Measurements from ENCODE around the gene DMD.

Gene DMD

DNA sequence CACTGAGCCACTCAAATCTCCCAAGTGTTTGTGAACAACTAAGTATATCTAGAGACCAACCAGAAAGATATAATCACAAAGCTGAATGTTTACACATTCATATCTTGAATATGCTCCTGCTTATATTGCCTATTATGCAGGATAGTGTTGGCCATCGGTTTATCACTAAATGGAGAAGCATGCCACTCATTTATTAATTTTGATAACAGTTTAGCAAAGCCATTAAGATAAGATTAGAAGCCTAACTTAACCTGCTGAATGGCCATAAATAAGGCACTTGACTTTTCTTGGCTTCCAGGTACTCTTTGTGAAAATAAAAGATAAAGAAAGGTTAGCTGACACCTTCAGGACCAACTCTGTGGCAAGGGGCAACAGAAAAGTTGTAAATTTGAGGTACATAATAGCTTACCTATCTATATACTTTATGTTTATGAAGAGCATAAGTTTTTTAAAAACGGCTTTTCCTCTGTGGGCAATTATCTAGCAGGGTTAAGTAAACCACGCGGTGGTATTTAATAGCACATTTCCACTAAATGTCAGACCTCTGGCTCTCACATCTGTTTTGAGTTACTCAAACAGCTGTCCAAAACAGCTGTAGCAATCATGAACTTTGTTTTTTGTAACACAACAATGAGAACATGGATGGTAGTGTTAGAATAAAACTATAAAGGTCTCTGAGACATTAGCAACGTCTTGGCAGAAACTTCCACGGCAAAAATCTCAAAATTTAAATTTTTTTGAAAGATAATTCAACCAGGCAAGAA lies 2080.7 kb downstream of the DMD start:
- no peak for DNase-seq

DNA sequence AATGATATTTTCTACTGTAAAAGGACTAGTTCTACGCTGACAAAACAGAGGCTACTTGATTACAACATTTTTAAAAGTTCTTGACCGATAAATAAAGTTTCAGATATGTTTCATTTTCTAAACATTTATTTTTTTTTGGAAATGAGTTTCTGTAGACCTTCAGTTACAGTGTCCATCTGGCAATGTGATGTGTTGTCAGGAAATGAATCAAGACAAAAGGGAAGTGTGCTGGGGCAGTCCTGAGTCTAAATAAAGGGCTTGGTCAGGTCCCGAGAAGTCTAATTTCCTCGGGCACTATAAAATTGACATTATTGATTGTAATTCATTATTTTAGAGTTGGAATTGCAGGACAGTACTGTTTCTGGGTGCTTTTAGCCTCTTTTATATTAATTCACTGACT lies 2082.5 kb downstream of the DMD start:
- no peak for DNase-seq

DNA sequence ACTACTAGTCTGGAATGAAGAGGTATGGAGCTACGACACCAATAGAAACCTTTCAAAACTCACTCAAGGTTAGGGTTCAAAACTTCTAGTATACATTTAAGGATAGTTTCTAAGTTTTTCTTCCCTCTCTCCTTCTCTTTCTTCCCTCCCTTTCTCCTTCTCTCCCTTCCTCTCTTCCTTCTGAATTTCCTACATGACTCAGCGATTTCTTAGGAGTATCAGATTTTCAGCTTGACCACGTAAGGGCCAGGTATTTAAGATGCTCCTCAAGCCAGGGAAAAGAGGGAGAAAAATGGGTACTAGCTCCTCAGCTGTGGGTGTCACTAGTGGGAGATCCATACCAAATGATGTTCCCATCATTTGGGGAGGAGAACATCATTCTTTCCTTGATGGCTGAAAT lies 2083.6 kb downstream of the DMD start:
- DNase-seq = no peak

DNA sequence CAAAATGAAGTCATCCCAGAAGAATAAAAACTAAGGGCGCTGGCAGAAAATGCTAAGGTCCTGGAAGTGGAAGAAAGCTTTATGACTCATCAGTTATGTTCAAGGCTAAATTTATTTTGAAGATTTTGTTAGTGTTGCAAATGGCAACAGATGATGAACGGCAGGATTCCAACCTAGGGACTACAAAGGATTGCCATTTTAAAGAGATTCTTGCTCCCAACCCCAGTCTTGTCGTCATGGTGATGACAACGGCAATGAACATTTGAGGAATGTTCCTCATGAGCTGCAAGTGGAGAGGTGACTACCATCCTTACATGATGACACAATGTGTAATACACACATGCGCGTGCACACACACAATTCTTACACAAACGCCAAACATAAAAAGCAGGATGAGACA lies 2085.1 kb downstream of the DMD start:
- no peak for DNase-seq

DNA sequence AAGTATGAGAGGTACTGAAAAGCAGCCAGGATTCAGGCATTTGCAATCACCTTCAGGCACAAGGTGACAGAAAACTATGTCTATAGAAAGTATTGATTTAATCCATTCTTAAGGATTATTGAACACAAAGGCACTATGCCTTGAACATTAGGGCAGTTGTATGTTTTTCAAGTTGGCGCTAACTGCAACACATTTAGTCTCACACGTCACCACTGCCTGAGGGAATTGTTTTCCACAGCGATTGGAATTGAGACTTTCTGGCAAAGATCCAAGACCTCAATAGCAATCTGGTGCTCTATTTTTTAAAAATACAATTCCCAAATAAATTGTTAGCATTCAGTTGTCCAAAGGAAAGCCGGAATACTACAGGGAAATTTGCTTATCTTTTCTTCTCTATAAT lies 2086.8 kb downstream of the DMD start:
- no peak for DNase-seq

DNA sequence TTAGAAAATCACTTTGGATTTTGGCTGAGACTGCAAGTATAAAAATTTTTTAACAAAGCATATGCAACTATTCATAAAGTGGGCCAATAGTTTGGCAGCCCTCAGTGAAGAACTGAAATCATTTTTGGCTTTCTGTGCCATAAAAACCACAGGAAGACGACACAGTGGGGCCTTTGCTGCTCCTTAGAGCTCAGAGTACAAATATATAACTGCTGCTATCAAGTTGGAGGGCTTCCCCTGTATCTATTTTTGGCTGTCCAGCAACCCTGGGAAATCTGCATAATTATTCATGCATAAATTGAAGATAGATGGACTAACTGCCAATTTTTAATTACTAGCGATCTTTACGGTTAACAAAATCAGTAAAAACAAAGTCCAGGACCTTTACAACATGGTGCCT lies 2088.0 kb downstream of the DMD start:
- no peak for DNase-seq

DNA sequence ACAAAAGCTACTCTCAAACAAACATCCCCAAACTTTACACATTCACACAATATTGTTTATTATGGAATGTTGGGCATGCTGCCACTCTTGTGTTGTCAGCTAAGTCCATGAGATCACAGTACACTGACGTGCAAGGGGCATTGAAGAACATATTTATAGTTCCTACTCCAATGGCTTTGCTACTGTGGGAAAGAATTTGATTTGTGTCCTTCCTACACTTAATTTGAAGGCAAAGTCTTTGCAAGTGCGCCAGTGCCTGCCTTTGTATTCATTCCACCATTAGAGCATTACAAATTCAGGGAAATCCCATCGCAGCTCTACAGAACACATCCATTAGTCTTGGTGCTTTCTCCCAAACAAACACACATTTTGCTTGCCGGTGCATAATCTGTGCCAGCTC lies 2094.1 kb downstream of the DMD start:
- no peak for DNase-seq

DNA sequence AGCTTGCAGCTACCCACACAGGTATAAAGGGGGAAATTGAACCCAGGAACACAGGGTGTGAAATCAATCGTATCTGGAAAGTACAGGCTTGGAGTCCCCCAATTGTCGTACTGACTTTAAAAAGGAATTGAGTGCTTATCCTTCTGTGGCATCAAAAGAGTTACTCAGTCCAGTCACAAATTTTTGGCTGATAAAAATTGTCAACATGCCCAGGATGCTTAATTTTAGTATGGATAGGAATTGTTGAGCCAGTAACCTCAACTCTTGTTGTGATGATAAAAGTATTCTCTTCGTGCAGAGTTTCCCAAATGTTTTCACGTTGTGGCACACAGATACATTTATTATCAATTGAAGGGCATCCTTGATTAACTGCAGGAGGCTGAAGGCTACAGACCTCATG lies 2096.0 kb downstream of the DMD start:
- DNase-seq = no peak

DNA sequence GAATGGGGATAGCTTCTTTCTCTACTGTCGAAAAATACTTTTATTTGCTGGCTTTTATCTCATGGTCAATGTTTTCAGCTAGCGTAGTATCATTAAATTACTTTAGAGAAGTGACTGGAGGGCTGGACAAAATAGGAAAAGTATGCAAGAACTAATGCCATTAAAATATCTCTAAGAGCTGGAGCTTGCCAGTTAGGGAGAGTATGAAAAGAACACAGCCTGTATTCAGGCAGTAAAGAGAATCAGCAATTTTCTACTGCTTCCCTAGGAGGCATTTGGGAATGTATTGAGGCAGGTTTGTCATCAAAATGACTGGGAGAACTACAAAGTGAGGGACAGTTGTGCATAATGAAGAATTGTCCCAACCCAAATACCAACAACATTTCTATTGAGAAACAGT lies 2096.5 kb downstream of the DMD start:
- no peak for DNase-seq

DNA sequence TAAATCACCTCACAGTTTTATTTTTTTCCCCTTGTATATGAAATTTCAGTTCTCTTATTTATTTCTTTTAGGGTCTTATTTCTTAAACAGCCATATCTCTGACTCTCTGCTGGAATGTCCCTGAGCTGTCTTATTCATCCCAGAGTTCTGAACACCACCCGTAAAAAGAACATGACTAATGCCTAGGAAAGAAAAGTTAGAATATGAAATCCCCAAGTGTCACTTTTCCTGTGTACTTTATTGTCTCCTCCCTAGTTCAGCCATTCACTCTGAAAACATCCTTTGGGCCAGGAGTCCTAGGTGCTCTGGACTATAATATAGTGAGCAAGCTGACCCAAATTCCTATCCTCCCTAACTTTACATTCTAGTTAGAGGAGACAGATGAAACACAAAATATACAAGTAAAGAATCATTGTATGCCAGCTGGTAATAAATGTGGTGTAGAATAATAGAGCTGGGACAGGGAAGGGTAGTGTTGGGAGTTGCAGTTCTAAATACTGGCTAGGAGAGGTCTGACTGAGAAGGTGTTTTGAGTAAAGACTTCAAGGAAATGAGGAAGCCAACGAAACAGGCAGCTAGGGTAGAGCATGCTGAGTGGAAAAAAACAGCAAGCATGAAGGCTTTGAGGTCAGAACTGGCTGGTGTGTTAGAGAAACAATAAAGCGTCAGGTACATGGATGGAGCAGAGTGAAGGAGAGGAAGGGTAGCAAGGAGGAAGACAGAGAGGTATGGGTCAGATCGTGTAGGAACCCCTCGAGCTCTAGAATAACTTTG lies 2098.9 kb downstream of the DMD start:
- peak in 1 of 2 donors; percentile 29 for DNase-seq

DNA sequence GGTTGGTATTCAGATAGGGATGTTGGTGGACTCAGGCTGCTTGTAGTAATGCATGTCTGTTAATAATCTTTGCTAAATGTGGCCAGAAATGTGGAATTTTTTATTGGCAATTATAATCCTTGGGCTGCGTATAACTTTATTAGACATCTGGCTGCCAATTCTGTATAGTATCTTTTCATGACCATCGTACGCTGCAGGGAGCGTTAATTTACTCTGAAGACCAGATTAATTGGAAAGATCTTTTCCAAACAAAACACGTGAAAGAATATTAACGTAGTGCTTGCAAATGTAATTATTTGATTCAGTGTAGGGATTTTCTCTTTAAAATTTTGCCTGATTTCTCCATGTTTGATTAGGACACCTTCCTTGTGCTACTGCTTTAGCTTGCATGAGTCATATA lies 2100.7 kb downstream of the DMD start:
- no peak for DNase-seq

DNA sequence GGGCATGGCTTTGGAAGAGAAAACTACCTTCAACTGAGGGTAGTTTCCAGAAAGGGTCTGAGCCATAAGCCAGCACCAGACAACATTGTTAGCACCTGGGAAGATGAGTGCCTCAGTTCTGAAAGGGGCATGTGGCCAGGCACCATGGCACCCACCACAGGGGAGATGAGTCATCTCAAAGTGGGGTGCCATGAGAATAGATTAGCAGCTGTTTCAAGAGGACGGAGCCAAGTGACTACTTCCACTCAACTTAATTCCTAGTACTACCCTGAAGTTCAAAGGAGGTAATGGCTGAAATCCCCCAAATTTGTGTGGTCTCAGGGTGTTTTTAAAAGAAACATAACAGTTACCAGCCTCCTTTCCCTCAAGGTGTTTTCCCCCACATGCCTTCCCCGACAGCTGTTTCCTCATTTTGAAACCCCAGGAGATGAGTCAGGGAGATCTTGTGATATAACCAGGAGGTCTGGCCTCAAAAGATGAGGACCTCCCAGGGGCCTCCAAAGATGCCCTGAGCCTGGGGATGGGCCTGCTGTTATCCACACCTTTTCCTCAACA lies 2111.7 kb downstream of the DMD start:
- peak in 1 of 2 donors; percentile 91 for DNase-seq

DNA sequence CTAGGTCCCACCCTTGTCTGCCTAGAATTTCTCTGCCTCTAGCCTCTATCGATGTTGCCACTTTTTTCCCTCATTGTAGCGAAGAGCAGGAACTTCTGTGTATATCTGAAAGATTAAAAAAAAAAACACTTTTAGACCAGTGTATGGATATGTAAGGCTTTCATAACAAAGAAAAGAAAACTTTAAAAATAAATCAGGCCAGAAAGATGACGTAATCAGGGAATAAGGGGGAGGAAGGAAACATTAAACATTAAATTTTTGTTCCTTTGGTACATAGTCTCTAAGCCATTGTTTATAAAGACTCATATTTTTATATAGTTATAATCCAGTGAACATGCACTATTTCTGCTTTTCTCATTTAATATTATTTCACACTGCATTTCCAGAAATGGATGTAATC lies 2113.3 kb downstream of the DMD start:
- DNase-seq = no peak

DNA sequence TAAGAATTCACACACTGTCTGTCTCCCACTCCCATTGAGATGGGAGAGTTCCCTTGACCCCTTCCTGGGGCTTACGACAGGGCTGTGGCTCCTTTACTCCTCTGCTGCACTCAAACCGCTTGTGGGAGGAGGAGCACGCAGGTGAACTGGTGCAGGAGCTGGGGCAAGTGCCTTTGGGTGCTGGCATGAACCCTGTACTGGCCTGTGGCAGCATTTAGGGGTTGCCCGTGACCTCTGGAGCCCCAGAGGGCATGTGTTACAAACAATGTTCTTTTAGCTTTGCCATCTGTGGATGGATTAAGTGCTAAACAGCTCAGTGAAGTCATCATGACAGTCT lies 2117.7 kb downstream of the DMD start:
- no peak for DNase-seq

DNA sequence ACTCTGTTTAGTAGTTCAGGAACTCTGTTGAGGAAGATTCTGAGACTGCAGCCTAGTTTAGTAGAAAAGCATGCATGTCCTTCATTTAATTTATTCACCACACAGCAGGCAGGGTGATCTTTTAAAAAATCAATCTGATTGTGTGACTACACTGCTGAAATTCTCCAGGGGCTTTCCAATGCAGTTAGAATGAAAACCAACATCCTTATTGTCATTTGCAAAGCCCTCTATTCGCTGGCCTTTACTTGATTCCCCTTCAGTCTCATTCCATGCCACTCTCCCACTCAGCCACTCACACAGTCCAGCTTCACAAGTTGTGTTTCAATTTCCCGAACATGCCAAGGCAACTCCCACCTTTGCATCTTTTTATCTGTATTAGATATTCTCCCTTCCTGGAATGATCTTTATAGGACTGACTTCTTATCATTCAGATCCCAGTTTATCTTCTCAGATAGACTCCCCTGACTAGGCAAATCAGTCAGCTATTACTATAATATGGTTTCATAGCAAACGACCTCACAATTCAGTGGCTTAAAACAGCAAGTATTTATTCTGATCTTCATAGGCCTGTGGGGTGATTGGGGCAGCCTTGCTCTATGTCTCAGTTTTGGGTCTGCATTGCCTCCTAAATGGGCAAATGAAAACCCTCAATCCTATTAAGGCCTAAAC lies 2118.2 kb downstream of the DMD start:
- no peak for DNase-seq

DNA sequence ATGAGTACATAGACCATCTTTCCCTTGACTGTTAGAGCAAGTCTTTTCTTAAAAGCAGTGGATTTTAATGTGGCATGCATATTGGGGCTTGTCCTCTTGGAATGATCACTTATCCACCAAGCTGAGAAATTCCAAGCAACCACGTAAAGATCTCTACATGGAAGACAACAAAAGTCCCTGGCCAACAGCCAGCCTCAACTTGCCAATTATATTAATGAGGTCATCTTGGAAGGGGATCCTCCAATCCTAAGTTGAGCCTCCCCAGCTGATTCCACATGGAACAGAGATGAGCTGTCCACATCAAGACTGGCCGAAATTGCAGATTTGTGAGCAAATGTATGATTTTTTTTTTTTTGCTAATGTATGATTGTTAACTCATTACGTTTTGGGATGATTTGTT lies 2118.9 kb downstream of the DMD start:
- no peak for DNase-seq

DNA sequence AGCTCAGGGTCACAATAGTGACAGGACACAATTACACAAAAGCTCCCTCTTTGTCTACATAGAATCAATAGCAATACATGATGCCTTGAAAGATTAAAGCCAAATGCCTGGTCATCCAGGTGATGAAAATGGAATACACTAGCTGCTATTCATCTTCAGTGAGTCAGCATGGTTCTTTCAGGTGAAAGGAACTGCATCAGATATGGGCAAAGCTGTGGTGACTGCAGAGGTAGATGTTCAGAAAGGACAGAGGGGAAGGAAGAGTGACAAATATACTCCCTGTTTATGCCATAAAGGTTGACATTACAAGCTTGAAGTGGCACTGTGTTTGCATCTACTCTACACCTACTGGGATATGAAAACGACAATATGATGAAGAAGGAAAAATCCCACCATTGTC lies 2119.5 kb downstream of the DMD start:
- DNase-seq = no peak

DNA sequence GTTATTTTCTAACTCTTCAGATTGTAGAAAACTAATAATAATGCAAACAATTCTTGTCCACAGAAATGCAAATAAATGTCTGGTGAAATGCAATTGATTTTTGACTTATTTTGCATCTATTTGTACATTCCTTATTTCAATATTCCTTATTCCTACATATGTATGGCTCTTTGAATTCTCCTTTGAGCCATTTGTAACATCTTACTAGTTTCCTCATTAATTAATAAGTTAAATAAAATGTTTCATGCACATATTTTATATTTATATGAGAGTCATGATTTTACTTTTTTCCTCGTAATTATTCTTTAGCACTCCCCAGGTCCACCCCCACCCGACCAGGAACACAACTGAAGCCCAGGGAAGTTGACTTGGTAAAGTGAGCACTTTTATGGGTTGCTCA lies 2136.8 kb downstream of the DMD start:
- DNase-seq = no peak

DNA sequence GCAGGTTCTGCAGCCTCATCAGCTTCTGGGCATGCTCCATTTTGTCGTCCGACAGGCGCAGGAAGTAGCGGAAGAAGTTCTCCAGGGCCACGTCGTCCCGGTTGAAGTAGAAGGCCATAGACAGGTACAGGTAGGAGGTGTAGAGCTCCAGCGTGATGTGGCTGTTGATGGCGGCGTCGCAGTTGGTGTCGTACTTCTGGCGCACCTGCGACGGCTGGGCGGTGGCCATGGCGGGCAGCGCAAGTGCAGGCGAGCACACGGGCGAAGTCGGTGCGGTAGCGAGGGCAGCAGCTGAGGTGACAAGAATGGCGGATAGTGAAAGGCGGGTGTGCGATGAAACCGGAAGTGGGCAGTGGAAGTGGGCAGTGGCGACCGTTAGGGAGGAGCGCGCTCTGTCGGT lies 2139.6 kb downstream of the DMD start, which contains the start of gene FTHL17:
Gene FTHL17 (minus strand): TSS at position 317 of the 400 bp plus-strand sequence. CDS start 88 bp downstream, at position 229.
- no peak for DNase-seq

DNA sequence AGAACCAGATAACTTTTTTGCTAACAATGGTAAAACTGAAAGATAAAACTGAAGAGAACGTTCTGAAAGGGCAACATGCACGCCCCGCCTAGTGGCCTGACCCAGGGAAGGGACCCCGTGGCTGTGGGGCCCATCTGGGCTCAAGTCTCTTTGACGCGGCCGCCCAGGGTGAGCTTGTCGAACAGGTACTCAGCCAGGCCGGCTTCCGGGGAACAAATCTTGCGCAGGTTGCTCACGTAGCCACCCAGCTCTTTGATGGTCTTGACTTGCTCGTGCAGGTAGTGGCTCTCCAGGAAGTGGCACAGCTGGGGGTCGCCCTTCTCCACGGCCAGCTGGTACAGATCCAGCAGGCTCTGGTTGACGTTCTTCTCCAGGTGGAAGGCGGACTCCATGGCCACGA lies 2140.1 kb downstream of the DMD start:
- DNase-seq = no peak

DNA sequence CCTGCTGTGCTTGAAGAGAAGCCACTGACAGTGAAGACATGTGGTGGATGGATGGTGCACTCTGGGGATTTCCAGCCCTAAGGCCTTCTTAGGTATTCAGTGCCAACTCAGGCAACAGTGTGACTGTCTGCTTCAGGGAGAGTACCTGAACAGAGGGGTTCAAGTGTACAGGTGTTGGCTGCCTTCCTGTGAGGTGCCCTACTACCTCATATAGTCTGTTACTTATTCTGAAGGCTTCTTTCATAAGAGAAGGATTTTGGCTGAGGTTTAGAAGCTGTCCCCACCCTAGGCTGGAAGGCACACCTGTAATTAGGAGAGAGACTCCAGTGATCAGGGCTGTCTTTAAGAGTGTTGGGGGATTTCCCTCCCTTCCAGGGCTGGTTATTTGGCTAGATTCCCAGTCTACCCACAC lies 2141.3 kb downstream of the DMD start:
- peak in 1 of 2 donors; percentile 24 for DNase-seq
